NCI-H1436 treated with DMSO at 0.1 percent for 48 hours (cell line): ENCODE results near the gene DNM3.

Experiments used
- DNase-seq: peaks from one replicate; lab custom pipeline; 2025; lab: John Stamatoyannopoulos, UW

DNM3 gene

GRCh38 chr1:172328266-172328665 lies 487.0 kb downstream of the DNM3 start:
- DNase-seq = no peak

GRCh38 chr1:172332230-172332629 lies 490.9 kb downstream of the DNM3 start:
- no peak for DNase-seq

- no peak for DNase-seq
Observed at GRCh38 chr1:172335377-172335776, 494.1 kb downstream of the DNM3 start.

GRCh38 chr1:172338295-172338735 lies 497.0 kb downstream of the DNM3 start:
- DNase-seq = no peak

GRCh38 chr1:172339842-172340241 lies 498.5 kb downstream of the DNM3 start:
- no peak for DNase-seq

GRCh38 chr1:172340520-172340919 lies 499.2 kb downstream of the DNM3 start:
- no peak for DNase-seq

- DNase-seq = no peak
Observed at GRCh38 chr1:172341697-172342096, 500.4 kb downstream of the DNM3 start.

GRCh38 chr1:172342584-172343239 lies 501.4 kb downstream of the DNM3 start:
- no peak for DNase-seq

- DNase-seq = no peak
Observed at GRCh38 chr1:172343240-172344160, 502.2 kb downstream of the DNM3 start.

- DNase-seq = no peak
Observed at GRCh38 chr1:172344444-172344843, 503.1 kb downstream of the DNM3 start.

- no peak for DNase-seq
Observed at GRCh38 chr1:172345077-172345476, 503.8 kb downstream of the DNM3 start.

GRCh38 chr1:172347416-172347815 lies 506.1 kb downstream of the DNM3 start:
- DNase-seq = no peak

GRCh38 chr1:172350856-172351255 lies 509.6 kb downstream of the DNM3 start:
- DNase-seq = no peak

- DNase-seq = no peak
Observed at GRCh38 chr1:172351346-172351745, 510.0 kb downstream of the DNM3 start.

GRCh38 chr1:172351754-172352161 lies 510.5 kb downstream of the DNM3 start:
- DNase-seq = no peak

- DNase-seq = no peak
Observed at GRCh38 chr1:172352435-172352834, 511.1 kb downstream of the DNM3 start.

- DNase-seq = no peak
Observed at GRCh38 chr1:172354291-172355274, 513.3 kb downstream of the DNM3 start.

GRCh38 chr1:172356620-172357019 lies 515.3 kb downstream of the DNM3 start:
- DNase-seq = no peak

- DNase-seq = no peak
Observed at GRCh38 chr1:172357753-172358385, 516.6 kb downstream of the DNM3 start.

GRCh38 chr1:172359491-172359999 lies 518.2 kb downstream of the DNM3 start:
- no peak for DNase-seq

GRCh38 chr1:172360511-172360910 lies 519.2 kb downstream of the DNM3 start:
- no peak for DNase-seq
